K562 (cell line): ENCODE measurements around the gene COPS9. TPM values are rescaled to one million over a fixed set of nuclear protein-coding genes. Genes with fewer than 3 reads are reported as not detected.

ENCODE experiments used
- ATAC-seq: fragments of 200-7000 bp; cut with Tn5 transposase; 3 replicates; pipeline ENCODE4 v1.9.1; 2020; ENCODE audit warnings: moderate library complexity
- BruUV-seq: library from RNA; stranded (reverse); fragments of 400-500 nt; replicated peaks from 2 replicates; lab custom pipeline; 2021; lab: Mats Ljungman, UMichigan
- CTCF ChIA-PET: fragments of 300-600 bp; formaldehyde crosslinking; extraction: SDS; loops from one replicate; lab custom pipeline; 2021; ENCODE audit warnings: low intra/inter-chr PET ratio; lab: Yijun Ruan, JAX
- POLR2A ChIA-PET: fragments of 300-600, 350-650 bp; sonication (Branson Sonifier 250); formaldehyde crosslinking; extraction: SDS; loops from one replicate; lab custom pipeline; 2021; ENCODE audit warnings: antibody characterized with exemption, inconsistent platforms; lab: Yijun Ruan, JAX
- DNase-seq, 4 experiments: peaks; one replicate each; pipeline versions ENCODE4 v3.0.0 to v3.0.0-alpha.2; 2011 to 2018; ENCODE audit warnings: low spot score in 3 of 4, mixed read lengths in 3 of 4; ENCODE audit errors: extremely low read depth in 1 of 4
- FAIRE-seq: peaks from 2 replicates; lab custom pipeline; 2011; peaks lifted over from hg19 to GRCh38; lab: Jason Lieb, UNC
- H2AFZ ChIP-seq: 2 replicates; pipeline ENCODE4 v1.6.0; 2011; ENCODE audit warnings: low read depth, low read length, control low read depth, inconsistent platforms
- H3K27ac ChIP-seq: fragments of 200-600 bp; 3 replicates; pipeline ENCODE4 v1.8.0; 2011; ENCODE audit warnings: low read depth, mild to moderate bottlenecking, control low read depth, inconsistent platforms, low read length, moderate library complexity, mixed read lengths; ENCODE audit errors: extremely low read depth
- H3K27me3 ChIP-seq, 2 experiments: fragments of 300-600 bp in 1 of 2; 2 replicates in 1 of 2; 3 replicates in 1 of 2; pipeline versions ENCODE4 v1.6.0 to v1.8.0; 2011; ENCODE audit warnings: inconsistent platforms in 2 of 2, low read length in 2 of 2, mild to moderate bottlenecking in 1 of 2, mixed read lengths in 1 of 2, moderate library complexity in 1 of 2; ENCODE audit not compliant: control insufficient read depth in 2 of 2, insufficient read depth in 2 of 2
- H3K36me3 ChIP-seq: fragments of 300-600 bp; 3 replicates; pipeline ENCODE4 v1.8.0; 2011; ENCODE audit warnings: mild to moderate bottlenecking, low read length, inconsistent platforms; ENCODE audit not compliant: control insufficient read depth, insufficient read depth
- H3K4me1 ChIP-seq, 2 experiments: fragments of 200-600 bp in 1 of 2; replicated peaks in 1 of 2; 2 replicates in 1 of 2; 3 replicates in 1 of 2; pipeline versions ENCODE4 v1.5.1 to v1.8.0; 2011; ENCODE audit warnings: inconsistent platforms in 2 of 2, low read length in 2 of 2, mild to moderate bottlenecking in 1 of 2, mixed read lengths in 1 of 2, moderate library complexity in 1 of 2; ENCODE audit not compliant: control insufficient read depth in 2 of 2, insufficient read depth in 2 of 2
- H3K4me2 ChIP-seq: 2 replicates; pipeline ENCODE4 v1.6.1; 2011; ENCODE audit warnings: low read length, control low read depth, inconsistent platforms, mixed read lengths; ENCODE audit not compliant: insufficient read depth
- H3K4me3 ChIP-seq: fragments of 200-600 bp; sonication (generic), shearing (Covaris generic); 2 replicates; pipeline ENCODE4 v1.5.1; 2016; ENCODE audit warnings: control low read depth, inconsistent platforms
- H3K79me2 ChIP-seq: fragments of 200-600 bp; 3 replicates; pipeline ENCODE4 v1.8.0; 2011; ENCODE audit warnings: low read length, inconsistent platforms; ENCODE audit not compliant: control insufficient read depth, insufficient read depth
- H3K9ac ChIP-seq, 2 experiments: 2 replicates each; pipeline versions ENCODE4 v1.6.0 to v1.6.1; 2011; ENCODE audit warnings: low read depth in 2 of 2, low read length in 2 of 2, control low read depth in 1 of 2, inconsistent platforms in 1 of 2, mild to moderate bottlenecking in 1 of 2, mixed read lengths in 1 of 2; ENCODE audit not compliant: insufficient read depth in 1 of 2
- H3K9me1 ChIP-seq: one replicate; pipeline ENCODE4 v1.6.0; 2011; ENCODE audit warnings: inconsistent platforms, mild to moderate bottlenecking, low read length, moderate library complexity; ENCODE audit not compliant: control insufficient read depth, insufficient read depth
- H3K9me3 ChIP-seq: replicated peaks from 2 replicates; pipeline ENCODE4 v1.5.1; 2011; ENCODE audit warnings: low read depth, low read length, inconsistent platforms; ENCODE audit not compliant: control insufficient read depth, insufficient read depth
- H4K20me1 ChIP-seq: replicated peaks from 2 replicates; pipeline ENCODE4 v1.6.1; 2011; ENCODE audit warnings: low read length, inconsistent platforms, mixed read lengths; ENCODE audit not compliant: control insufficient read depth, insufficient read depth
- DACH1 ChIP-seq: fragments of 450-650 bp; IDR thresholded peaks from 2 replicates; pipeline ENCODE4 v1.6.1; 2018; ENCODE audit not compliant: partially characterized antibody
- IFI16 ChIP-seq: fragments of 250-450 bp; sonication (Bioruptor Pico); IDR thresholded peaks from 2 replicates; pipeline ENCODE4 v2.1.2; 2022; ENCODE audit warnings: mild to moderate bottlenecking, inconsistent platforms
- MEIS2 ChIP-seq: fragments of 450-650 bp; IDR thresholded peaks from 2 replicates; pipeline ENCODE4 v1.6.1; 2014; ENCODE audit warnings: mild to moderate bottlenecking; ENCODE audit not compliant: partially characterized antibody
- SMAD3 ChIP-seq: fragments of 450-650 bp; formaldehyde crosslinking; conservative IDR thresholded peaks from 2 replicates; pipeline ENCODE4 v1.4.0; 2020; ENCODE audit warnings: mild to moderate bottlenecking
- ZKSCAN3 ChIP-seq: fragments of 250-450 bp; sonication (Bioruptor Pico); IDR thresholded peaks from 2 replicates; pipeline ENCODE4 v1.4.0; 2020
- WGBS: fragments of 100-300 bp; shearing (Covaris generic); methylation state at CpG from one replicate; pipeline ENCODE4 v1.1.6; 2016; ENCODE audit warnings: low coverage, mixed read lengths; ENCODE audit not compliant: insufficient coverage; ENCODE audit errors: missing lambda C conversion rate; 5-methylcytosine and 5-hydroxymethylcytosine counted together
- in situ Hi-C: fragments of 300-500 bp; cut with MboI; formaldehyde crosslinking; loops from 4 replicates; pipeline ENCODE4 v1.15.0; 2018; ENCODE audit warnings: inconsistent platforms, mixed read lengths
- intact Hi-C: fragments of 100-400 bp; cut with micrococcal nuclease; formaldehyde crosslinking; loops from 2 replicates; pipeline ENCODE4 v1.14.2; 2022
- polyA plus RNA-seq, 8 experiments: library from polyadenylated mRNA; depleted of rRNA in 4 of 8; stranded (reverse) in 5 of 8; unstranded in 3 of 8; fragments of >200 nt; fragmentation: Nextera tagmentation in 2 of 8; fragmentation: Illumina TruSeq in 1 of 8; extraction: Ambion mirVana in 2 of 8; extraction: Trizol in 1 of 8; gene quantifications; 2 replicates each; pipeline versions ENCODE4 v1.2.1 to v1.2.3, GENCODE V29; 2011 to 2014; ENCODE audit warnings: inconsistent platforms in 1 of 8, missing spikeins in 1 of 8
- total RNA-seq, 7 experiments: library from RNA; depleted of rRNA in 6 of 7; stranded (reverse); fragments of >200 nt in 6 of 7; fragmentation: Illumina TruSeq in 2 of 7; extraction: Trizol in 2 of 7; gene quantifications; 2 replicates each; pipeline versions ENCODE4 v1.2.1 to v1.2.3, GENCODE V29; 2011 to 2021; ENCODE audit warnings: low replicate concordance in 1 of 7
- TF ChIP-seq, protein P1 (sequence below): fragments of 450-650 bp; IDR thresholded peaks from 2 replicates; pipeline ENCODE4 v1.6.1; 2016; ENCODE audit warnings: antibody characterized with exemption
- TF ChIP-seq, protein P2 (sequence below): fragments of 250-450 bp; sonication (Bioruptor Pico); IDR thresholded peaks from 2 replicates; pipeline ENCODE4 v1.8.0; 2022; ENCODE audit warnings: moderate library complexity, mild to moderate bottlenecking, inconsistent platforms
- TF ChIP-seq, protein P3 (sequence below): sonication (generic); formaldehyde crosslinking; IDR thresholded peaks from 2 replicates; pipeline ENCODE4 v1.4.0; 2020; ENCODE audit warnings: mild to moderate bottlenecking, missing genetic modification reagents

The COPS9 gene
- total and polyA plus RNA-seq, 9 of the 15 experiments (the other 6 are each of a cell fraction or from before 2014, with no cell fraction given), result 55.0 to 281 (median 99.9) TPM

DNA sequence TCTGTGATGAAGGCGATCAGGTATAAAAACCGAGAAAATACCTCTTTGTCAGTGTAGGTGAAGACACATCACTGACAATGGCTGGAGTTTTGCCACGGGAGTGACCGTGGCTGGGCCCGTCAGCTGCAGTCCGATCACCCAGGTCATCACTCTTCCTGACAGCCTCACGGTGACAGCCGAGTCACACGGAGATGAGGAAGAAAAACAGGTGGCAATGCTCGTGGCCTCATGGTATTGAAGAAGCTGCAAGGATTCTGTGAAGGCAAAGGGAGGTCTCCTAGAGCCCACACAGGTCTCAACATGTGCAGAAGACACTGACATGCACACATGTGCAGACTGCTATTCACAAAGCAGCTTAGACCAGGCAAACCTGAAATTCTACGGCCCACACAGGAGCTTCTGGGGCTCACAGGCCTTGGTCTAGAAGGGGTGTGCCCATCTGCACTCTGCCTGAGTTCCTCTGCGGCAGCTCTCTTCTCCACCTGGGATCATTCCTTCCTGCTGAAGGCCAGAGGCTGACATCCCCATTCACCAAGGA is 7.4 kb downstream of the COPS9 start:
- TF ChIP-seq SMAD3, result no peak
- TF ChIP-seq DACH1, result no peak
- TF ChIP-seq, protein P1, sequence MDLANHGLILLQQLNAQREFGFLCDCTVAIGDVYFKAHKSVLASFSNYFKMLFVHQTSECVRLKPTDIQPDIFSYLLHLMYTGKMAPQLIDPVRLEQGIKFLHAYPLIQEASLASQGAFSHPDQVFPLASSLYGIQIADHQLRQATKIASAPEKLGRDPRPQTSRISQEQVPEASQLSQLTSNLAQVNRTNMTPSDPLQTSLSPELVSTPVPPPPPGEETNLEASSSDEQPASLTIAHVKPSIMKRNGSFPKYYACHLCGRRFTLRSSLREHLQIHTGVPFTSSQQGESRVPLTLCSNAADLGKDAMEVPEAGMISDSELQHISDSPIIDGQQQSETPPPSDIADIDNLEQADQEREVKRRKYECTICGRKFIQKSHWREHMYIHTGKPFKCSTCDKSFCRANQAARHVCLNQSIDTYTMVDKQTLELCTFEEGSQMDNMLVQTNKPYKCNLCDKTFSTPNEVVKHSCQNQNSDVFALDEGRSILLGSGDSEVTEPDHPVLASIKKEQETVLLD, result no peak
- TF ChIP-seq, protein P2, sequence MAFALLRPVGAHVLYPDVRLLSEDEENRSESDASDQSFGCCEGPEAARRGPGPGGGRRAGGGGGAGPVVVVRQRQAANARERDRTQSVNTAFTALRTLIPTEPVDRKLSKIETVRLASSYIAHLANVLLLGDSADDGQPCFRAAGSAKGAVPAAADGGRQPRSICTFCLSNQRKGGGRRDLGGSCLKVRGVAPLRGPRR, result no peak
- TF ChIP-seq, protein P3, sequence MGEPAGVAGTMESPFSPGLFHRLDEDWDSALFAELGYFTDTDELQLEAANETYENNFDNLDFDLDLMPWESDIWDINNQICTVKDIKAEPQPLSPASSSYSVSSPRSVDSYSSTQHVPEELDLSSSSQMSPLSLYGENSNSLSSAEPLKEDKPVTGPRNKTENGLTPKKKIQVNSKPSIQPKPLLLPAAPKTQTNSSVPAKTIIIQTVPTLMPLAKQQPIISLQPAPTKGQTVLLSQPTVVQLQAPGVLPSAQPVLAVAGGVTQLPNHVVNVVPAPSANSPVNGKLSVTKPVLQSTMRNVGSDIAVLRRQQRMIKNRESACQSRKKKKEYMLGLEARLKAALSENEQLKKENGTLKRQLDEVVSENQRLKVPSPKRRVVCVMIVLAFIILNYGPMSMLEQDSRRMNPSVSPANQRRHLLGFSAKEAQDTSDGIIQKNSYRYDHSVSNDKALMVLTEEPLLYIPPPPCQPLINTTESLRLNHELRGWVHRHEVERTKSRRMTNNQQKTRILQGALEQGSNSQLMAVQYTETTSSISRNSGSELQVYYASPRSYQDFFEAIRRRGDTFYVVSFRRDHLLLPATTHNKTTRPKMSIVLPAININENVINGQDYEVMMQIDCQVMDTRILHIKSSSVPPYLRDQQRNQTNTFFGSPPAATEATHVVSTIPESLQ (CRISPR knock-in tag), result no peak
- TF ChIP-seq IFI16 (CRISPR knock-in tag), result no peak
- TF ChIP-seq ZKSCAN3, result no peak
- TF ChIP-seq MEIS2, result peak; percentile 18
- H3K9me1 ChIP-seq, result no peaks in the 10 kb centered on the region
- ATAC-seq, result no peak
- H3K9ac ChIP-seq, result no peak overlapping the region
- DNase-seq, result no peak
- FAIRE-seq, result no peak
- ChIA-PET CTCF (no interaction called here), POLR2A (no interaction called here)
- no TSS peak for BruUV-seq
- no peak overlapping the region for H3K4me3 ChIP-seq
- no peak overlapping the region for H3K4me2 ChIP-seq
- peaks cover 42% of the 10 kb centered on the region; the same call in 2 of the 3 replicates for H3K36me3 ChIP-seq
- H3K27me3 ChIP-seq, result no peaks in the 10 kb centered on the region
- WGBS, result 62% methylated on average over 11 of the region's 12 CpGs
- in situ Hi-C loops, result no loop called here
- H3K9me3 ChIP-seq, result no peaks in the 10 kb centered on the region
- intact Hi-C loops, result no loop called here
- no peaks in the 10 kb centered on the region for H3K4me1 ChIP-seq
- no peaks in the 10 kb centered on the region for H3K79me2 ChIP-seq
- no peak overlapping the region for H2AFZ ChIP-seq
- H4K20me1 ChIP-seq, result no peaks in the 10 kb centered on the region
- no peak overlapping the region for H3K27ac ChIP-seq
